IMR-90 (cell line): ENCODE measurements around the gene POU6F1. TPM values are rescaled to one million over a fixed set of nuclear protein-coding genes. Genes with fewer than 3 reads are reported as not detected.

Experiments used
- ATAC-seq: fragments of 200-7000 bp; cut with Tn5 transposase; 2 replicates; pipeline ENCODE4 v1.9.1; 2020; ENCODE audit warnings: low read depth, mild to moderate bottlenecking, moderate library complexity
- BruUV-seq: library from RNA; stranded (reverse); fragments of 400-500 nt; replicated peaks from 2 replicates; lab custom pipeline; 2021; lab: Mats Ljungman, UMichigan
- CTCF ChIA-PET: fragments of 300-600 bp; formaldehyde crosslinking; extraction: SDS; loops from one replicate; lab custom pipeline; 2021; ENCODE audit warnings: antibody characterized with exemption; lab: Yijun Ruan, JAX
- POLR2A ChIA-PET: fragments of 300-600 bp; sonication (Branson Sonifier 250); formaldehyde crosslinking; loops from one replicate; lab custom pipeline; 2022; ENCODE audit warnings: antibody characterized with exemption; ENCODE audit not compliant: unreplicated experiment; lab: Charles Lee
- DNase-seq: peaks from one replicate; pipeline ENCODE4 v3.0.0; 2013
- H2AFZ ChIP-seq: replicated peaks from 2 replicates; pipeline ENCODE3; 2013; ENCODE audit warnings: low read length, mild to moderate bottlenecking; ENCODE audit not compliant: poor library complexity
- H2AK5ac ChIP-seq: 2 replicates; pipeline ENCODE4 v1.6.1; 2013; ENCODE audit warnings: low read depth, low read length, inconsistent platforms
- H2AK9ac ChIP-seq: replicated peaks from 2 replicates; pipeline ENCODE3; 2013; ENCODE audit warnings: mild to moderate bottlenecking, low read depth, low read length, moderate library complexity; ENCODE audit not compliant: poor library complexity
- H2BK120ac ChIP-seq: 2 replicates; pipeline ENCODE4 v1.6.1; 2013; ENCODE audit warnings: low read depth, low read length, inconsistent platforms
- H2BK15ac ChIP-seq: 3 replicates; pipeline ENCODE4 v1.6.1; 2013; ENCODE audit warnings: low read depth, low read length, inconsistent platforms
- H2BK20ac ChIP-seq: 2 replicates; pipeline ENCODE4 v1.6.1; 2013; ENCODE audit warnings: low read depth, mild to moderate bottlenecking, inconsistent platforms, low read length, moderate library complexity
- H2BK5ac ChIP-seq: 2 replicates; pipeline ENCODE4 v1.6.1; 2013; ENCODE audit warnings: mild to moderate bottlenecking, low read depth, low read length, inconsistent platforms; ENCODE audit not compliant: poor library complexity, severe bottlenecking
- H3K14ac ChIP-seq: replicated peaks from 2 replicates; pipeline ENCODE4 v1.6.1; 2013; ENCODE audit warnings: low read depth, low read length, inconsistent platforms
- H3K18ac ChIP-seq: 2 replicates; pipeline ENCODE4 v1.6.1; 2013; ENCODE audit warnings: low read depth, low read length, control low read depth
- H3K23ac ChIP-seq: 2 replicates; pipeline ENCODE4 v1.6.1; 2013; ENCODE audit warnings: low read depth, low read length, inconsistent platforms
- H3K27ac ChIP-seq: 2 replicates; pipeline ENCODE4 v1.5.1; 2013; ENCODE audit warnings: mild to moderate bottlenecking, control low read depth, low read length; ENCODE audit not compliant: insufficient read depth
- H3K27me3 ChIP-seq: 2 replicates; pipeline ENCODE4 v1.6.1; 2013; ENCODE audit warnings: low read length; ENCODE audit not compliant: control insufficient read depth, insufficient read depth
- H3K36me3 ChIP-seq: 2 replicates; pipeline ENCODE4 v1.6.1; 2013; ENCODE audit warnings: low read length, mixed read lengths; ENCODE audit not compliant: control insufficient read depth, insufficient read depth
- H3K4ac ChIP-seq: 2 replicates; pipeline ENCODE4 v1.6.1; 2013; ENCODE audit warnings: low read depth, low read length, inconsistent platforms
- H3K4me1 ChIP-seq: 2 replicates; pipeline ENCODE4 v1.6.1; 2013; ENCODE audit warnings: low read length, mixed read lengths; ENCODE audit not compliant: control insufficient read depth, insufficient read depth
- H3K4me2 ChIP-seq: 2 replicates; pipeline ENCODE4 v1.6.1; 2013; ENCODE audit warnings: low read depth, mild to moderate bottlenecking, control low read depth, low read length, moderate library complexity
- H3K4me3 ChIP-seq: 2 replicates; pipeline ENCODE4 v1.5.1; 2013; ENCODE audit warnings: low read depth, mild to moderate bottlenecking, control low read depth, low read length, moderate library complexity; ENCODE audit not compliant: insufficient read depth
- H3K56ac ChIP-seq: 2 replicates; pipeline ENCODE4 v1.6.1; 2013; ENCODE audit warnings: low read length, inconsistent platforms; ENCODE audit not compliant: insufficient read depth; ENCODE audit errors: extremely low read depth
- H3K79me1 ChIP-seq, 2 experiments: 2 replicates each; pipeline ENCODE4 v1.6.1; 2013; ENCODE audit warnings: low read length in 2 of 2, inconsistent platforms in 1 of 2, low read depth in 1 of 2
- H3K9ac ChIP-seq: 2 replicates; pipeline ENCODE4 v1.6.1; 2013; ENCODE audit warnings: low read depth, low read length, control low read depth
- H3K9me1 ChIP-seq: 2 replicates; pipeline ENCODE4 v1.6.1; 2013; ENCODE audit warnings: low read length, inconsistent platforms; ENCODE audit not compliant: insufficient read depth
- H3K9me3 ChIP-seq: 2 replicates; pipeline ENCODE4 v1.6.1; 2013; ENCODE audit warnings: low read length; ENCODE audit not compliant: control insufficient read depth, insufficient read depth
- H4K20me1 ChIP-seq: 2 replicates; pipeline ENCODE4 v1.6.1; 2013; ENCODE audit warnings: low read length, inconsistent platforms; ENCODE audit not compliant: insufficient read depth
- H4K5ac ChIP-seq: 2 replicates; pipeline ENCODE4 v1.6.1; 2013; ENCODE audit warnings: mild to moderate bottlenecking, low read depth, low read length, control low read depth
- H4K8ac ChIP-seq, 2 experiments: 2 replicates each; pipeline ENCODE4 v1.6.1; 2013; ENCODE audit warnings: low read depth in 2 of 2, low read length in 2 of 2, control low read depth in 1 of 2, inconsistent platforms in 1 of 2
- H4K91ac ChIP-seq: 2 replicates; pipeline ENCODE4 v1.6.1; 2013; ENCODE audit warnings: low read depth, low read length, inconsistent platforms; ENCODE audit not compliant: insufficient read depth
- BHLHE40 ChIP-seq: fragments of 150-350 bp; IDR thresholded peaks from 2 replicates; pipeline ENCODE4 v1.6.1; 2016; ENCODE audit warnings: mild to moderate bottlenecking, low read depth, low read length
- CEBPB ChIP-seq: IDR thresholded peaks from 2 replicates; pipeline ENCODE4 v1.6.1; 2012; ENCODE audit warnings: low read depth, low read length, improper control_type of control experiment
- CTCF ChIP-seq: conservative IDR thresholded peaks from 2 replicates; pipeline ENCODE4 v1.5.1; 2012; ENCODE audit warnings: mild to moderate bottlenecking, low read depth, low read length, improper control_type of control experiment
- FOS ChIP-seq: fragments of 150-350 bp; IDR thresholded peaks from 2 replicates; pipeline ENCODE4 v1.6.1; 2016; ENCODE audit warnings: low read depth, low read length
- MAFK ChIP-seq: IDR thresholded peaks from 2 replicates; pipeline ENCODE4 v1.6.1; 2012; ENCODE audit warnings: low read depth, low read length, improper control_type of control experiment
- MAZ ChIP-seq: IDR thresholded peaks from 2 replicates; pipeline ENCODE4 v1.6.1; 2012; ENCODE audit warnings: low read depth, mild to moderate bottlenecking, low read length, improper control_type of control experiment, moderate library complexity, borderline replicate concordance
- MXI1 ChIP-seq: IDR thresholded peaks from 2 replicates; pipeline ENCODE4 v1.6.1; 2012; ENCODE audit warnings: low read depth, mild to moderate bottlenecking, low read length, moderate library complexity, borderline replicate concordance
- NFE2L2 ChIP-seq: fragments of 150-350 bp; IDR thresholded peaks from 2 replicates; pipeline ENCODE4 v1.6.1; 2016; ENCODE audit warnings: low read depth, mild to moderate bottlenecking, low read length
- POLR2A ChIP-seq: IDR thresholded peaks from 2 replicates; pipeline ENCODE4 v1.6.1; 2012; ENCODE audit warnings: mild to moderate bottlenecking, low read depth, low read length
- RAD21 ChIP-seq: IDR thresholded peaks from 2 replicates; pipeline ENCODE4 v1.6.1; 2012; ENCODE audit warnings: low read length, improper control_type of control experiment
- RCOR1 ChIP-seq: IDR thresholded peaks from 2 replicates; pipeline ENCODE4 v1.6.1; 2012; ENCODE audit warnings: mild to moderate bottlenecking, low read length, improper control_type of control experiment; ENCODE audit not compliant: insufficient replicate concordance
- RFX5 ChIP-seq: IDR thresholded peaks from 2 replicates; pipeline ENCODE4 v1.8.0; 2012; ENCODE audit warnings: low read depth, mild to moderate bottlenecking, low read length, moderate library complexity
- SMC3 ChIP-seq: fragments of 150-350 bp; IDR thresholded peaks from 2 replicates; pipeline ENCODE4 v1.6.1; 2016; ENCODE audit warnings: low read depth, mild to moderate bottlenecking, antibody characterized with exemption, low read length, moderate library complexity
- USF2 ChIP-seq: fragments of 150-350 bp; IDR thresholded peaks from 2 replicates; pipeline ENCODE4 v1.6.1; 2017; ENCODE audit warnings: mild to moderate bottlenecking, antibody characterized with exemption, low read length, low read depth
- WGBS, 2 experiments: methylation state at CpG; one replicate each; pipeline versions ENCODE4 v1.1.5 to v1.1.7; 2013; ENCODE audit warnings: missing lambda C conversion rate in 2 of 2; ENCODE audit not compliant: insufficient read length in 1 of 2; ENCODE audit errors: extremely low coverage in 2 of 2; 5-methylcytosine and 5-hydroxymethylcytosine counted together
- dilution Hi-C: fragments of 300-500 bp; cut with HindIII; formaldehyde crosslinking; loops from one replicate; pipeline ENCODE4 v1.14.3; 2018; ENCODE audit warnings: low sequenced_read_pairs; ENCODE audit not compliant: unreplicated experiment
- in situ Hi-C: fragments of 300-500 bp; cut with MboI; formaldehyde crosslinking; loops from 3 replicates; pipeline ENCODE4 v1.14.3; 2019; ENCODE audit warnings: low sequenced_read_pairs, inconsistent platforms, mixed read lengths
- intact Hi-C: fragments of 100-400 bp; cut with micrococcal nuclease; formaldehyde crosslinking; loops from 2 replicates; pipeline ENCODE4 v1.10.0; 2022
- polyA plus RNA-seq, 3 experiments: library from polyadenylated mRNA; depleted of rRNA; stranded (reverse); fragments of >200 nt; gene quantifications; 2 replicates each; pipeline ENCODE4 v1.2.3, GENCODE V29; 2012; ENCODE audit warnings: low replicate concordance in 1 of 3
- total RNA-seq: library from RNA; depleted of rRNA; stranded (reverse); fragments of >200 nt; gene quantifications from 2 replicates; pipeline ENCODE4 v1.2.3, GENCODE V29; 2012
- TF ChIP-seq, protein P1 (sequence below): fragments of 150-350 bp; IDR thresholded peaks from 2 replicates; pipeline ENCODE4 v1.6.1; 2016; ENCODE audit warnings: low read depth, mild to moderate bottlenecking, low read length, moderate library complexity, borderline replicate concordance

POU6F1 gene
- total and polyA plus RNA-seq, 2 of the 4 experiments (the other 2 are of a cell fraction) = 0.90 to 3.6 TPM

DNA sequence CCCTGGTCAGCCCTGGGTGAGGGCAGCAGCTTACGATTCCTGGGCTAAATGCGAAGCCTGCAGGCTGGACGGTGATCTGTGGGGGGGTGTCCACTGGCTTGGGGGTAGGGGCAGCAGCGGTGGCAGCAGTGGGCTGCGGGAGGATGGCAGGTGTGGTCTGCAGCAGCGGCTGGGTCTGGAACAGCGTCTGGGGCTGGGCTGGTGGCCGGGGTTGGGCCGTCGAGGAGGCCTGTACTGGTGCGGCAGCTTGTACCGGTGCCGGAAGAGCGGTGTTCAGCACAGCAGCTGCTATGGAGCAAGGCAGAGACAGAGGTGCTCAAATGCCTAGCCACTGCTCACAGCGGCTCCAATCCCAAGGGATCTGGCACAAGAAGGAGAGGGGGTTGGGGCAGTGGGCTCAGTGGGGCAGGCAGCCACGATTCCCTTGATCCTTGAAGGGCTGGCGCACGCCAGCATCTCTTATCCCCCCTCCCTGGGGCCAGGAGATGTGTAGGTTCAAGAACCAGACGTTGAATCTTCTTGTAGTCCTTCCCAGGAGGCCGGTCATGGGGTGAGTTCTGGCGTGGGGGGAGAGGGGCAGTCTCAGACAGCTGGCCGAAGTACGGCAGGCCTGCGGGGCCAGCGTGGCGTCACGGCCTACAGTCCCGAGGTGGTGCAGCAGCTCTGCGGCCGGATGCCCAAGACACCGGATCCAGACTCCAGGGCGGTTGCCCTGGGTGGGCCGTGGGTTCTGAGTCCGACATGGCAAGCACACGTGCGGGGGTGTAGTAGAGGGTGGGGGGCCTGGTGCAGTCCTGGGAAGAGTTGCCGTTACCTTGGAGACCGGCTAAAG, 19.9 kb downstream of the POU6F1 start:
- dilution Hi-C loops = no loop called here
- CTCF ChIA-PET = no interaction called here
- no TSS peak for BruUV-seq
- Histone ChIP-seq H3K9ac (no peak overlapping the region), H3K56ac (no peak overlapping the region), H3K4me3 (no peak overlapping the region), H3K79me1 (no peaks in the 10 kb centered on the region), H3K4me2 (no peak overlapping the region), H3K14ac (no peak overlapping the region), H3K27me3 (no peaks in the 10 kb centered on the region), H4K91ac (no peak overlapping the region), H2BK5ac (no peak overlapping the region), H4K20me1 (no peaks in the 10 kb centered on the region), H3K4ac (no peak overlapping the region), H2BK20ac (no peak overlapping the region), H3K9me1 (no peaks in the 10 kb centered on the region), H3K4me1 (no peaks in the 10 kb centered on the region), H2AFZ (no peak overlapping the region), H4K8ac (no peak overlapping the region), H2AK9ac (no peak overlapping the region), H3K27ac (no peak overlapping the region), H3K23ac (no peak overlapping the region), H2BK120ac (no peak overlapping the region), H3K9me3 (no peaks in the 10 kb centered on the region), H3K36me3 (peaks cover 4% of the 10 kb centered on the region; the same call in 1 of the 2 replicates), H3K18ac (no peak overlapping the region), H2AK5ac (no peak overlapping the region), H2BK15ac (no peak overlapping the region), H4K5ac (no peak overlapping the region)
- intact Hi-C loops = no loop called here
- DNase-seq (no peak), ATAC-seq (no peak)
- WGBS, 2 experiments = 93% methylated on average over 21 of the region's 38 CpGs; no CpG with 5 or more reads in 1 of the 2 experiments
- in situ Hi-C loops = no loop called here
- POLR2A ChIA-PET = no interaction called here
- TF ChIP-seq MAFK (no peak), SMC3 (no peak), FOS (no peak), MAZ (no peak), CTCF (no peak), RAD21 (no peak), BHLHE40 (no peak), RFX5 (no peak), CEBPB (no peak), USF2 (no peak), POLR2A (no peak), MXI1 (no peak), NFE2L2 (no peak), RCOR1 (no peak)
- TF ChIP-seq, protein P1, sequence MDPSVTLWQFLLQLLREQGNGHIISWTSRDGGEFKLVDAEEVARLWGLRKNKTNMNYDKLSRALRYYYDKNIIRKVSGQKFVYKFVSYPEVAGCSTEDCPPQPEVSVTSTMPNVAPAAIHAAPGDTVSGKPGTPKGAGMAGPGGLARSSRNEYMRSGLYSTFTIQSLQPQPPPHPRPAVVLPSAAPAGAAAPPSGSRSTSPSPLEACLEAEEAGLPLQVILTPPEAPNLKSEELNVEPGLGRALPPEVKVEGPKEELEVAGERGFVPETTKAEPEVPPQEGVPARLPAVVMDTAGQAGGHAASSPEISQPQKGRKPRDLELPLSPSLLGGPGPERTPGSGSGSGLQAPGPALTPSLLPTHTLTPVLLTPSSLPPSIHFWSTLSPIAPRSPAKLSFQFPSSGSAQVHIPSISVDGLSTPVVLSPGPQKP = no peak
